ENCODE measurements around the gene ROPN1. TPM values are rescaled to one million over a fixed set of nuclear protein-coding genes. Genes with fewer than 3 reads are reported as not detected.
A peak's percentile ranks its signal among the peaks of the same experiment; 100 is the strongest.
"Not testable (repeated sequence)": the region's sequence is repeated elsewhere in the genome, so short reads cannot be mapped to it uniquely, and the experiment has no call there.

The ROPN1 gene
- total RNA-seq, 1 donor from 2014 or later = not detected

DNA sequence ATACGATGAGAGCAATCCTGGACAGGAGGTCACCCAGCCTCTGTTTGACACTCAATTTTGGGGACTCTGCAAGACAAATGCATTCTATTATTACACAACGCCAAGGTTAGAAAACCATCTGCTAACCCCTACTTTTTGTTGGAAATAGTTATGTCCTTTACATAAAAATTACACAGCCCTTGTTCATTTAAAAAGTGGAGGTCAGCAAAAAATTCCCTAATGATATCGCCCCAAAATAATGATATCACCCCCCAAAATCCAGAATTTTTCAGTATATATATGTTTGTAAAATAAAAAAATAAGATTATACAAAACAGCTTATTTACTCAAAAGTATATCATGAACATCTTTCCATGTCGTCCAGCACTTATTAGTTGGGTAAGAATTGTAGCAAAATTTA is 11.4 kb downstream of the ROPN1 start:
- no peak for FAIRE-seq
- H3K27me3 ChIP-seq (ENCODE audit: control insufficient read depth, insufficient read depth, low read length) = peaks cover 6% of the 10 kb centered on the region
- no peaks in the 10 kb centered on the region for H3K36me3 ChIP-seq (ENCODE audit: control insufficient read depth, insufficient read depth, low read length)
- TF ChIP-seq CTCF (IDR thresholded peaks at IDR 0.05; ENCODE audit: insufficient read depth, low read length, severe bottlenecking) = no peak
- no peak overlapping the region for H3K4me3 ChIP-seq (ENCODE audit: low read depth, low read length)
- DNase-seq (ENCODE audit: low read depth) = no peak

- peak; percentile 62 for TF ChIP-seq CTCF (IDR thresholded peaks at IDR 0.05; ENCODE audit: insufficient read depth, low read length, severe bottlenecking)
- peak; percentile 52 for FAIRE-seq
- not testable (repeated sequence) for H3K4me3 ChIP-seq (ENCODE audit: low read depth, low read length); H3K27me3 ChIP-seq (ENCODE audit: control insufficient read depth, insufficient read depth, low read length); H3K36me3 ChIP-seq (ENCODE audit: control insufficient read depth, insufficient read depth, low read length)
- peak; percentile 9 for DNase-seq (ENCODE audit: low read depth)
These were observed 12.1 kb downstream of the ROPN1 start for GRCh38 chr3:123979525-123980501.

DNA sequence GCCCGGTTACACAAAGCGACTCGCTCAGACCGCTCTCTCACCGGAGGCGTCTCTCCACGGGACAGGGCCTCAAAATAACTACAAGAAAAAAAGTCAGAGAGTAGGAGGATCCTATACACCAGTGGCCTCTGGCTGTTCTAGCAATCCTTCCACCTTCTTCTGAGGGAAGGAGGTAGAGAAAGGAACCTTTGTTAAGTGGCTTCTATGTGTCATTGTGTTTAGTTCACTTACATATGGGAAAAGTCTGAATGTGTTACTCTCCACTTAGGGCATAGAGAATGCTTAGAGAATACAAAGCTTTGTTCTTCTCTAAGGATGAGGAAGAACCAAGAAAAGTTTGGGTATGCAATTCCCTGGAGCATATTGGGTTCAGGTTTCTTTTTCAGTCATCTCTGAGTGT is 15.0 kb downstream of the ROPN1 start:
- H3K27me3 ChIP-seq (ENCODE audit: control insufficient read depth, insufficient read depth, low read length); DNase-seq (ENCODE audit: low read depth); FAIRE-seq; H3K4me3 ChIP-seq (ENCODE audit: low read depth, low read length); H3K36me3 ChIP-seq (ENCODE audit: control insufficient read depth, insufficient read depth, low read length): not testable (repeated sequence)

DNA sequence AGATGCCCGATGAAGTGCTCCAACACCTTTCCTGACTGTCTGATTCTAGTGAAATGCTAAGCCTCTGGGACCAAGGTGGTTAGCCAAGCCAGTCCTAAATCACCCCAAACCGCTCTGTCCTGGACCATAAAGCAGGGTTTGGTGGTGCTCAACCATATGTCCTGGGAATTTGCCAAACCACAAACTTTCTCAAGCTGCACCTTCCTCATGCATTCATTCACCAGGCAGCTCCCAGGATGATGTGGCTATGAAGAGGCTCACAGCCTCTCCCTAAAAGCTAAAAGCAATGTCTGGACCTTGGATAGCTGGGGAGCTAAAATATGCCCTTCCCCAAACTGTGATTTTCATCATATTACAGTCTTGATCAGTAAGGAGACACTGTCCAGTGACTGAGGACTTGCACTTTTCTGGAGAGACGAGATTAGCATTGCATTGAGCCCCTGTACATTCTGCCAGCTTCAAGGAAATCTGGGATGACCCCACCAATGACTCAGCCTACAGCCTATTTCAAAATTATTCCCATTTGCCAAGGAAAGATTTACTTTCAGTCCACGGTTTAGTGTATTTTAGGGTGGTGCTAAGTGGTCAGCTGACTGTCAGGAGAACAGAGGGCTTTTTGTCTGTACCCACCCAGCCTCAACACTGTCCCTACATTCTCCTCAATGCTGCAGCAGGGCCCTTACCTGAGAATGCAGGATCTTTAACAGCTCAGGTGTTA is 15.6 kb downstream of the ROPN1 start:
- peak; percentile 38 for DNase-seq (ENCODE audit: low read depth)
- H3K27me3 ChIP-seq (ENCODE audit: control insufficient read depth, insufficient read depth, low read length); H3K36me3 ChIP-seq (ENCODE audit: control insufficient read depth, insufficient read depth, low read length); H3K4me3 ChIP-seq (ENCODE audit: low read depth, low read length): not testable (repeated sequence)
- FAIRE-seq = peak; percentile 88

DNA sequence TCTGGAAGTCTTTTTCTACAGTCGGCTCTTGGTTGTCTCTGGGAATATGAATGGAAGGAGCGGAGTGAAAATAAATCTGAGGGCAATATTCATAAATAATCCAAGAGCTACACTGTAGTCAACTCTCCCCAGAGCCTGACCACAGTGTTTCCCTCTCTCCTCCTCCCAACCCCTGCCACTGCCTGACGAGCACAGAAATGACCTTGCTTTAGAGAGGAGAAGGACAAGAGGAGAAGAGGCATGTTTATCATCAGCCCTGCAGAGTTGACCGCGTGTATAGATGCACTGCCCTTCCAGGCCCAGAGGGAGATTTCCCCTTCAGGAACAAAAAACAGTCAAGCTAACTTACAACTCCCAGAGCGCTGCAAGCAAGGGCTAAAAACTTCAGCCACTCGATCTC is 16.9 kb downstream of the ROPN1 start:
- FAIRE-seq = peak; percentile 70
- not testable (repeated sequence) for H3K36me3 ChIP-seq (ENCODE audit: control insufficient read depth, insufficient read depth, low read length); H3K27me3 ChIP-seq (ENCODE audit: control insufficient read depth, insufficient read depth, low read length); DNase-seq (ENCODE audit: low read depth); H3K4me3 ChIP-seq (ENCODE audit: low read depth, low read length)

- DNase-seq (ENCODE audit: low read depth) = no peak
- no peak for TF ChIP-seq CTCF (IDR thresholded peaks at IDR 0.05; ENCODE audit: insufficient read depth, low read length, severe bottlenecking)
- FAIRE-seq = no peak
- H3K27me3 ChIP-seq (ENCODE audit: control insufficient read depth, insufficient read depth, low read length) = no peaks in the 10 kb centered on the region
- H3K4me3 ChIP-seq (ENCODE audit: low read depth, low read length) = no peak overlapping the region
- no peaks in the 10 kb centered on the region for H3K36me3 ChIP-seq (ENCODE audit: control insufficient read depth, insufficient read depth, low read length)
These were observed 20.5 kb downstream of the ROPN1 start for GRCh38 chr3:123971406-123971805.

DNA sequence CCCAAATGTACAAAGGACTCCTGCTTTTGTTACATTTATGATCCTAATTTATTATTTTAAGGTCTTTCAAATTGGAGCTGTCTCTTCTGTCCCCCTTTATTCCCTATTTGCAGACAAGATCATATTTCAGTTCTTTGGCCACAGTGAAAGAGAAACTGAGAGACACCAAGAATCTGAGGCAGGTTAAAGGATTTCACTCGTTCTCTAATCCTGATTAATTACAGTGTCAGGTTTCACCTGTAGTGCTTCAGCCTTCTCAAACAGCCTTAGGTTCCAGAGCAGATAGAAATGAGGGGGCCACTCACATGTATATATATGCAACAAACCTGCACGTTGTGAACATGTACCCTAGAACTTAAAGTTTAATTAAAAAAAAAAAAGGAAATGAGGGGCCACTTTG is 24.7 kb downstream of the ROPN1 start:
- H3K27me3 ChIP-seq (ENCODE audit: control insufficient read depth, insufficient read depth, low read length); H3K4me3 ChIP-seq (ENCODE audit: low read depth, low read length); FAIRE-seq; DNase-seq (ENCODE audit: low read depth); H3K36me3 ChIP-seq (ENCODE audit: control insufficient read depth, insufficient read depth, low read length): not testable (repeated sequence)

DNA sequence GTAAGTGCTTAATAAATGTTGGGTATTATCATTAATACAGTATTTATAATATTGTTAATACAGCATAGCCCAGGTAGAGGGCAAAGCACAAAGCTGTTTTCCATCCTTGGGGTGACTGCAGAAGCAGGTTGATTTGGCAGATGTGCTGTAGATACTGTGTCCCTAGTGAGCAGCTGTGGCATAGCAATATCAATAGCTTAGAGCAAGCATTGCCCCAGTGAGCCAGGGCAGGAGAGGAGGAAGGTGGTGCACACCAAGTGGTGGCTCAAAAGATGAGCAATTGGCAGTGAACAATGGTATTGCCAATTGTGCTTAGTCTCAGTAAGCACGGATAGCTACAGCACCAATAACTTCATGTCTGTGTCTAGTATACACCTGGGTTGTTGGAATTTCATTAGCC is 25.1 kb downstream of the ROPN1 start:
- not testable (repeated sequence) for H3K4me3 ChIP-seq (ENCODE audit: low read depth, low read length); H3K36me3 ChIP-seq (ENCODE audit: control insufficient read depth, insufficient read depth, low read length); DNase-seq (ENCODE audit: low read depth); H3K27me3 ChIP-seq (ENCODE audit: control insufficient read depth, insufficient read depth, low read length)
- FAIRE-seq = peak; percentile 93

DNA sequence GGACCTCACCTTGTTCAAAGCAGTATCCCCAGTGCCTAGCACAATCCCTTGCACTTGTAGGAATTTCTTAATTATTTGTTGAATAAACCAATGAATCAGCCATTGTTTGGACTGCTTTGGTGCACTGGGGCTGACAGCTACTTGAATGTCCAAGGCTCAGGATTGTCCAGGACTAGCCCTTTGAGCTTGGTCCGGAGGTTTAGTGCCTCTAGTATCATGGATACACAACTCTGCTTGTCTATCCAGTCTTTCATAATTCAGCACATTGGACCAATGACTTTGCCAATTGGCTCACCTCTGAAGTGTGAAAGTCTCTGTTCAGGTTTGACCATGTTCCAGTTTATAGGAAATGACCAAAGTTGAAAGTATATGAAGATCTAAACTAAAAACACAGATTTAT is 27.1 kb downstream of the ROPN1 start:
- FAIRE-seq; H3K27me3 ChIP-seq (ENCODE audit: control insufficient read depth, insufficient read depth, low read length); DNase-seq (ENCODE audit: low read depth); H3K36me3 ChIP-seq (ENCODE audit: control insufficient read depth, insufficient read depth, low read length); H3K4me3 ChIP-seq (ENCODE audit: low read depth, low read length): not testable (repeated sequence)

All from bronchial epithelial cell (primary cell).